GM10266 (cell line): ENCODE data around the gene RCBTB2.

ENCODE experiments used
- DNase-seq: peaks from one replicate; pipeline ENCODE4 v3.0.0; 2012; ENCODE audit errors: extremely low spot score
- TF ChIP-seq, protein P1 (sequence below): IDR thresholded peaks from 2 replicates; pipeline ENCODE4 v1.5.1; 2012; ENCODE audit warnings: mild to moderate bottlenecking, low read depth; ENCODE audit not compliant: control insufficient read depth, insufficient read depth; ENCODE audit errors: missing control alignments

Gene RCBTB2

DNA sequence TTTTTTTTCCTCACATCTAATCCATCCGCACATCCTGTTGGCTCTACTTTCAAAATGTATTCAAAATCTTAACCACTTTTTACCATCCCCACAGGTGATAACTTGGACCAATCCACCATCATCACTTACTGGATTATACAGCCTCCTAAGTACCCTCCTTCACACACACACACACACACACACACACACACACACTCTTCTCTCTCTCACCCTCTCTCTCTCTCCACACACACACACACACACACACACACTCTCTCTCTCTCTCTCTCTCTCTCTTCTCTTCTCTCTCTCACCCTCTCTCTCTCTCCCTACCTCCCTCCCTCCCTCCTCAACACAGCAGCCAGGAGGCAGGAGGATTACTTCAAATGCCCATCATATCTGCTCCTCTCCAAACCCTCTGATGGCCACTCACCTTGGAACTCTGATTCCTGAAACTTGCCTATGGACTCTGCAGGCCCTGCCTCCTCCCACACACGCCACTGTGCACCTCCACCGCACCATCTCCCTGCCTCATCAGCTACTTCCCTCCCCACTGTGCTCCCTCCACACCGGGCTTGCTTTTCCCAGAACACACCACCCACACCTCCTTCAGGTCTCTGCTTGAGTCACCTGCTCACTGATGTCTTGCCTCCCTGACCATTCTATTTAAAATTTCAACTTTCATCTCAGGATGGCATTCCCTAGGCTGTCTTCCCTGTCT is 39.7 kb downstream of the RCBTB2 start:
- no peak for DNase-seq
- TF ChIP-seq, protein P1, sequence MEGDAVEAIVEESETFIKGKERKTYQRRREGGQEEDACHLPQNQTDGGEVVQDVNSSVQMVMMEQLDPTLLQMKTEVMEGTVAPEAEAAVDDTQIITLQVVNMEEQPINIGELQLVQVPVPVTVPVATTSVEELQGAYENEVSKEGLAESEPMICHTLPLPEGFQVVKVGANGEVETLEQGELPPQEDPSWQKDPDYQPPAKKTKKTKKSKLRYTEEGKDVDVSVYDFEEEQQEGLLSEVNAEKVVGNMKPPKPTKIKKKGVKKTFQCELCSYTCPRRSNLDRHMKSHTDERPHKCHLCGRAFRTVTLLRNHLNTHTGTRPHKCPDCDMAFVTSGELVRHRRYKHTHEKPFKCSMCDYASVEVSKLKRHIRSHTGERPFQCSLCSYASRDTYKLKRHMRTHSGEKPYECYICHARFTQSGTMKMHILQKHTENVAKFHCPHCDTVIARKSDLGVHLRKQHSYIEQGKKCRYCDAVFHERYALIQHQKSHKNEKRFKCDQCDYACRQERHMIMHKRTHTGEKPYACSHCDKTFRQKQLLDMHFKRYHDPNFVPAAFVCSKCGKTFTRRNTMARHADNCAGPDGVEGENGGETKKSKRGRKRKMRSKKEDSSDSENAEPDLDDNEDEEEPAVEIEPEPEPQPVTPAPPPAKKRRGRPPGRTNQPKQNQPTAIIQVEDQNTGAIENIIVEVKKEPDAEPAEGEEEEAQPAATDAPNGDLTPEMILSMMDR = no peak

DNA sequence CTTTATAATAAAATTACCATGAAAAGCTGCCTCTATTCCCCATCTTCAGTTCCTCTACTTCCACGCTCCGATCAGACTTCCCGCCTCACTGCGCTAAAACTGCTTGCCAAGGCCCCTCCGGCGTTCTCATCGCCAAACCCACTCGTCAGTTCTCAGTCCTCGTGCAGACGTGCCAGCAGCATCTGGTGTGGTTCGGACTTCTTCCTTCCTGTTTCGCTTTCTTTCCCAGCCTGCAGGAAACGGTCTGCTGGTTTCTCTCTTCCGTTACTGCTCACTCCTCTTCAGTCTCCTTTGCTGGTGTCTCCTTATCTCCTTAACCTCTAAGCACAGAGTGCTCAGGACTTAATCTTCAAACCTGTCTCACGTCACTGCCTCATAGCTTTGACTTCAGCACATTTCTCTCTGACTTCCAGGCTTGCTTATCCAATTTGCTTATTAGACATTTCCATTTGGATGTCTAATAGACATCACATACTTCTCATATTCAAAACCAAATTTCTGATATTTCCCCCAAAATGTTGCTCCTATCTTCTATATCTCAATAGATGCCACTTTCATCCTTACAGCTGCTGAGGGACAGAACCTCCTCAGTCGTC is 40.3 kb downstream of the RCBTB2 start:
- peak; percentile 27 for DNase-seq
- TF ChIP-seq, protein P1 = no peak

DNA sequence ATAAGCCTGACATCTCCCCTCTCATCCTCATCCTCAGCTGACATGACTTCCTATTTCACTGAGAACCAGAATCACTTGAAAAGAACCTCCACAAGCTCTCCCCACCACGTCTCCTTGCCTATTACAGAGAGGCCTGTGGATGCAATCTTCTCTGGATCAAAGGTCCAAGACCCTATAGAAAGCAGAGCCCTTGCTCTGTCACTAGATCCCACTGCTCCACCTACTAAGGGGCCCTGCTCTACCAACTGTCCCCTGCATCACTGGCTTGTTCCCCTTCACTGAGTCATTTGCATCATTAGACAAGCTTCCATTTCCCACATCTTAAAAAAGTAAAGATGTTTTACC is 40.8 kb downstream of the RCBTB2 start:
- TF ChIP-seq, protein P1 = no peak
- no peak for DNase-seq

DNA sequence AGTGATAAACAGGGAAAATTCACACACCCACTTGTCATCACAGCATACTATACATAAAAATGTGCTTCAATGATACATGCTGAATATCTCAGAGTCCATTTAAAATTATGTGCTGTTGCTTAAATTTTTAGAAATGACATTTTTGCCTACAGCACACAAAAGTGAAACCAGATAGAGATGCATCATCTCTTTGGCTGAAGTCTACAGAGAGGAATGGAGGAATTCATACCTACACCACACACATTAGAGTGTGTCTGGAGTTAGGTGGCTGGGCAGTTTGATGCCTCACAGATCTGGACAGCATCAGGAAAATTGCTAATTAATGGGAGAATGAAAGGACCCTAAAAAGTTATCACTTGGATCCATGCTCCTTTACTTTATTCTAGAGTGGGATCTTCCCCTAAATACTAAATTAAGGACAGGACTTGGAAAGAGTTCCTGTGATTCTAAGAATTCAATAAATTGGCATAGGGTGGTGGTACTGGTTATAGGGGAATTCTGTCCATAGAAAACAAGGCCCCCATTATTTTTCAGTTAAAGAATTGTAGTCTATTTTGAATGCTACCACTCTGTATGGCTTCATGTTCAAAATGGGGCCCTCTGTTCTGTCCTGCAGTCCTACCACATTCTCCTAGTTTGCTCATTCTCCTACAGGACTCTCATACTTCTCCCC is 41.3 kb downstream of the RCBTB2 start:
- TF ChIP-seq, protein P1 = no peak
- no peak for DNase-seq

DNA sequence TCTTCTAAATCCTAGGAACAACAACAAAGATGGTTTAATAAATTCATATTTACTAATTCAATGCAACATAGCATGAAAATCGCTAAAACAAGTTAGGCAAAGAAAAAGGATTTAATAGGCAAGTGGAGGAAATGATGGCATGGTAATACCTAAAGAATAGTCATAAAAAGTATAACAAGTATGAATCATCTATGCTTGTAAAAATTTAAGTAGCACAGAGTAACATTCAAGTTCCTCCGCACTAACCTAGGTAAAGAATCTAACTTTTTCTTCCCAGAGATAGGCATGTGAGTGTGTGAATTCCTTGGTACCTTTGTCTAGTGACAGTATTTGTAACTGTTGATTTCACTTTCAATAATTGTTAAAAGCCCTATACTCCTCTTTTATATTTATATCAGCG is 42.6 kb downstream of the RCBTB2 start:
- TF ChIP-seq, protein P1 = no peak
- no peak for DNase-seq

DNA sequence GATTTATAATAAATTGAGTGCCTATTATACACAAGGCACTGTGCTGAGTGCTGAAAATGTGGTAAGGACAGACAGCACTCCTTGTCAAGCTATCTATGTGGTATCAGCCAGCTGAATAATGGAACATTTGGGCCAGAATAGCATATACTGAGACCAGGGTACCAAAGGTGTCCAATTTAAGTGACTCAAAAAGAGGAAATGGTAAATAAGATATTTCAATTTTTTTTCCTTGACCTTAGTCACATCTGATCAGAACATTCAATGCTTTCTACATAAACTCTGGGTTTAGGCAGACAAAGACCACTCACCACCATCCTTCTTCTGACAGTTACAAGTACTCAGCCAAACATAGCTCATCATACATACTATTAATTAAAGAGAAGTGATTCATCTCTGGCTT is 43.2 kb downstream of the RCBTB2 start:
- no peak for DNase-seq
- TF ChIP-seq, protein P1 = no peak

DNA sequence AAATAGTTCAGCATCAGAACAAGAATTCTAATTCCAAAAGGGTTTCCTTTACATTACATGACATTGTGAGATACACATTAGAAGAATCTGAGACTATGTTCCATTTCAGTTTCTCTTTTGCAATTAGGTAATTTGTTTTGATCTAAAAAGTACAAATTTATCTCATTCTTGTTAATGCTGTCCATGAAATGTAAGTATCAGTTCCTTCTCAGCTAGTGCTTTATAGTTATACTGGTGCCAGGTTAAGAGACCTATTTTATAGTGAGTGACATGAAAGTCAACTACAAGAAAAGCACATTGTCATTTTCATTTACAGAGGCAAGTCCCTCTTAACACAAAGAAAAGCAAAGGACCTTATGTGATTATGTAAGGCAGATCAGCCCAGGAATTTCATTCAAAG is 43.9 kb downstream of the RCBTB2 start:
- TF ChIP-seq, protein P1 = no peak
- DNase-seq = peak; percentile 23
